Dermis blood vessel endothelial cell (primary cell): Measurements from ENCODE around the gene RHOBTB1. TPM values are rescaled to one million over a fixed set of nuclear protein-coding genes. Genes with fewer than 3 reads are reported as not detected.
A peak's percentile ranks its signal among the peaks of the same experiment; 100 is the strongest.

Experiments
- DNase-seq: peaks from one replicate; pipeline ENCODE4 v3.0.0; 2010
- total RNA-seq: library from RNA; depleted of rRNA; stranded (reverse); fragments of >200 nt; gene quantifications from 2 replicates; pipeline ENCODE4 v1.2.3, GENCODE V29; 2014

The RHOBTB1 gene
- total RNA-seq, 1 donor from 2014 or later: 45.6 TPM

DNA sequence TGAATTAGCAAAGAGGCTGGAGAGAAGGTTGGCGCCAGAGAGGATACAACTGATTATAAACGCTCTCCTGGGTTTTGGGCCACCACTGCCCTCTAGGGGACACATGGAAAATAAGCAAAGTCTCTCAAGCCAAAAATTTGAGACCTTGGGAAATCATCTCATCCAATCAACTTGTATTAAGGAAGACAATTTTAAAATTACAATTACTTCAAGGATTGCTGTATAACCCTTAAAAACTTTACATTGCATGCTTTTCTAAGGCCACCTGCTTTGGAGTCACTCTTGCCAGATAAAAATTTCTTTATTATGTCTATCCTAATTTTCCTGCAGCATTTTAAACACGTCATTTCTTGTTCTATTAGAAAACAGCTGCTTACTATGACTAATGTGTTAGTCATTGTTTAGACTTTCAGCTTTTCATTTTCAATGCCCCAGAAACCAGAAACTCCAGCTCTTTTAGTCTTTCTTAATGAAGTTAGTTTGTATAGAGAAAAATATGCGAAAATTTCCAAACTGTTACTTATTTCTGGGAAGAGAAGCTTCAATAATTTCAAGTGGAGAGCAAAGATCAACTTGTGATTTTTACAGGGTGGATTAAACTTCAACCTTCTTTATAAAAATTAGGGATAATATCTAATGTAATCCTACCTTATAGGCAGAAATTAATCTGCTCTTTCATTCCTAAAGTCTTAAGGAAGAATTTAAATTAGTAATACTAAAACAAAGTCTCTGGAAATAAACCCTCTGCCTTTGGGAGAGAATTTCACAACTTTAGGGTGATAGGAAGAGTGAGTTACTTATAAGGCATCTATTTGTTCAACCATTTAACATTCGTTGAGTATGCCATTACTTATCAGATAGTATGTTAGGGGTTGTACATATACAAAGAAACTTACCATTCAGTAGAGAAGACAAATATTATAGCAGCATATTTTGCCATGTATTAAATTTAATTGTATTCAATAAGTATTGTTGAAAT lies 20.6 kb upstream of the RHOBTB1 start:
- DNase-seq: peak; percentile 93

DNA sequence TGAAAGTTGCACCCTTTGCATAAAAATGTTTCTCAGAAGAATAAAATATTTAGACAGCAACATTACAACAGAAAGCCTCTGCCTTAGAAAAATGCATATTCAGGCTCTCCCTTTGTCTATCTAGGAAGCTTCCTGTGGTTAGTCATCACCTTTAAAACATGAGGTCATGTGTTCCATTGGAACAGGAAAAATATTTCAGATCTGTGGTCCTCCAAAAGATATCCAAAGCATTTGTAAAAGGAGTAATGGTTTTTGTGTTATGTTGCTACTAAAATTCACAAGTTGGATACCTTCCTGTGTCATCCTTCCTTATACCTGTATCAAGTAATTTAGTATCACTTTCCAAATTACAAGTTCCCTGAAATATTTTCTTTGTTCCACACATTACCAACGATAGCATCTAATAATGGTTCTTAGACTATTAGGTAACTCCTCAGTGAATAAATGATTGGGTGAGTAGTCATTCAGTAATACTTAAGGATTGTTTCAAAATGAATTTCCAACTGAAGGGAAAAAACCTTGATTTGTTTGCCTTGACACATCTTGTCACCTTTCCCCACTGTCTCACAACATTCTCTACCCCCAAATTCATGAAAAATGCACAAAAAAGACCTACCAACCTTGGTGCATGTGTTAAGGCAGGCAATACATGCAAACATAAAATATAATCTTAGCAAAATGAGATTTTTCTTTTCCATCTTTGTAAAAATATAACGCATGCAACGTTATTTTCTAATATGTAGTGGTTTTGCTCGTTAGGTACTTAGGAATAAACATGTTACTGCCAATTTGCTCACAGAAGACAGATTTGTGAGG lies 19.7 kb upstream of the RHOBTB1 start:
- DNase-seq: peak; percentile 80

DNA sequence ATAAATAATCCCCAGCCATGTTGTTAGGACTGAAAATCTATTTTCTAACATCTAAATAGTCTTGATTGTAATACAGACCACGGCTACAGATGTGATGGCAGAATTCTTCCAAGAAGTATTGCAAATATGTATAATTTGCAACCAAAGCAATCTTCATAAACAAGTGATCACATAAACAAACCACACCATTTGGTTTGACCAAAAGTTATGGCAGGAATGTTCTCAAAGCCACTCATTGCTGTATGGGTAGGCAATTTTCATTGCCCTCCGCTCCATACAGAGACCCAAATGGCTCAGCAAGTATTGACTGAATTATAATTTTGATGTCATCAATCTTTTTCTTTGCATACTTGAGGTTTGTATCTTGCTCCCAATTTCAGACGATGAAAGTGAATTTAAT lies 19.0 kb upstream of the RHOBTB1 start:
- DNase-seq: no peak

DNA sequence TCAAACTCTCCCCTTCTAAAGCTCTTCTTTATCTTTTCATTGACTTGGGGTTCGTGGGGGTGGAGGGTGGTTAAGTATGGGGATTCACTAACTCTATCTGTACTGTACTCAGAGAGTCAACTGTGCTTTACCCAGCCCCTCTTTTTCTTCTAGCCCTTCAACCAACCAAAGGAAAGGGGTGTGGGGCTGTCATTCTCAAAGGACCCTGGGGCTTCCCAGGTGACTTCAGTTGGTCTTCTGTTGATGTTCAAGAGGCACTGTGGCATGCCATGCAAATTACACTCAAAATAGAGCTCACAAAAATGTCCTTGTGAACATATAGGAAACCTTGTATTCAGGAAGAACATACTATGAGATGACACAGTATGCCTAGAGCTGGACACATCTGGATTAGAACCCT lies 16.9 kb upstream of the RHOBTB1 start:
- no peak for DNase-seq

DNA sequence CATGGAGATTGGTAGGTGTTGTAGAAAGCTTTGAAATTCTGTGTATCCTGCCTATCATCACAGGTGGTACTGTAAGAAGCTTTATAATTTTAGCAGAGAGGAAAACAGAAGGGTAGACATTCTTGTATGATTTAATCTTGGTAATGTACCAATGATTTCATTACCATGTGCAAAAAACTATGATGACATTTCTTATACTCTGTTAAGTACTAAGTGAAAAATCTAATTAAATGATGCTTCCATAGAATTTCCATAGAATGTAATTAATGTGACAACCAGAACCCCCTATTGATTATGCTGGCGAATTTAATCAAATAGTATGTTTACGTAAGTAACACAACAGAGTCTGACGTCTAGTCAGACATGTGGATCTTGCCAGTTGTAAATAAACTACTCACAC lies 16.0 kb upstream of the RHOBTB1 start:
- no peak for DNase-seq

- no peak for DNase-seq
Measured at GRCh38 chr10:60958892-60959601, 15.1 kb upstream of the RHOBTB1 start.

- no peak for DNase-seq
Measured at GRCh38 chr10:60957667-60958221, 13.8 kb upstream of the RHOBTB1 start.

GRCh38 chr10:60955957-60956425 lies 12.0 kb upstream of the RHOBTB1 start:
- DNase-seq: peak; percentile 58

GRCh38 chr10:60955316-60955715 lies 11.3 kb upstream of the RHOBTB1 start:
- DNase-seq: no peak

GRCh38 chr10:60954035-60954434 lies 10.1 kb upstream of the RHOBTB1 start:
- DNase-seq: peak; percentile 32

GRCh38 chr10:60953420-60953819 lies 9.4 kb upstream of the RHOBTB1 start:
- DNase-seq: no peak

GRCh38 chr10:60952846-60953220 lies 8.8 kb upstream of the RHOBTB1 start:
- DNase-seq: peak; percentile 72

GRCh38 chr10:60952067-60952845 lies 8.3 kb upstream of the RHOBTB1 start:
- no peak for DNase-seq

DNA sequence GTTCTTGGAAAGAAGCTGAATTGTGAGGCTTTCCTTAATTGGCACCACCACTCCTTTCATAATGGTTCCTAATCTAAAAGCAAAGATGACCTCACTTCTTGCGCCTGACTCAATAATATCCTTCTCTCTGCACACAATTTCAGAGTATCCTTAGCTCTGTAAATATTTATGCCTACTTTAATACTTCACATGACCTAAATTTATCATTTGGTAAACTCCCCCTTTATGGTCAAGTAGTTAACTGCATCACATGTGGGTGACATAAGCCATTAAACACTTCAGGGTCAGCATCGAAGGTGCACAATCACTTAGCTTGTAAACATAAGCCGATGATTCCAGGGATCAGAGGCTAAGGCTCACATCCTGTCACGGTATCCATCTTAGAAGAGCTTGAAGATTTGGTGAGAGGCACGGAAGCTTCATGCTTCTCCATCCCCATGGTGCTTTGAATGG lies 7.3 kb upstream of the RHOBTB1 start:
- no peak for DNase-seq

GRCh38 chr10:60950300-60950699 lies 6.3 kb upstream of the RHOBTB1 start:
- DNase-seq: no peak

- DNase-seq: peak; percentile 29
Measured at GRCh38 chr10:60948851-60949250, 4.9 kb upstream of the RHOBTB1 start.

DNA sequence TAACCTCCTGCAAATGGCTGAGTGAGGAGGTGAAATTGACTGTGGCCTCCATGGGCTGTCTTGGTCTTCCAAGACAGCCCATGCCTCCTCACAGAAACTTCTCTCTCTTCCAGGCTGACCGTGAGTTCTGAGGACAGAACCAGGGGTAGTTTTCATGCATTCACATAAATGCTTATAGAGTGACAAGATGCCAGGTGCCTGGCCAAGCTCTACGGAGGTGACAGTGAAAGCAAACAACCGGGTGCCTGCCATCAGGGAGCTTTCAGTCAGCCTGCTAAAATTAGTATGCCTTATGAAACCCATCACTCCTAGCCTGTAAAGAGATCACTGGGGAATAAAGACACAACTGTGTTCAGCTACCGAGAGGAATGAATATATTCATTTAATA lies 919 bp upstream of the RHOBTB1 start:
- no peak for DNase-seq

GRCh38 chr10:60943316-60944057 lies 498 bp downstream of the RHOBTB1 start:
- DNase-seq: peak; percentile 78

DNA sequence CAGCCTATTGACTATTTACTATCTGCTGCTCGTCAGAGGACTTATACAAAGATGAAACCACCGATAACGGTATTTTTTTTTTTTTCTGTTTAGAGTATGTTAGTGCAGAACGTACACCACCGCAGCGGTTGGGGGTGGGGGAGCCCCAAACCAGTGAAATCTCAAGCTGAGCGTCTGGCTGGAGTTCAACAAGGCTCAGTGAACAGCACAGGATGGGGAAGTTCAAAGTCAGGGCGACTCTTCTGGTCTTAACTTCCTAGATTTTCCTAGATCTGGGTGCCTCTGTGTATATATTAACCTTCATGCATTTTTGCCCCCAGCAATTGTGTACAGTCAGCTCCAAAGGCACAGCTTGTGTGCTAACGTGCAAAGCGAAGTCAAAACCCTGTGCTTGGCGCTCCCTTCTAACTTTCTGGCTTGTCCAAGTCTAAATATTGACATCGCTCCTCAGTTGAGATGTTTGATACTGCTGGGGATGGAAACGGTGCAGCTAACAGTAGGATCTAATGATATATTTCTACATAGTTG lies 1.1 kb downstream of the RHOBTB1 start:
- peak; percentile 62 for DNase-seq

GRCh38 chr10:60942134-60942787 lies 1.7 kb downstream of the RHOBTB1 start:
- no peak for DNase-seq
